ENCODE data around the gene RGS9BP.
"Not testable (repeated sequence)": the region's sequence is repeated elsewhere in the genome, so short reads cannot be mapped to it uniquely, and the experiment has no call there.

RGS9BP gene

DNA sequence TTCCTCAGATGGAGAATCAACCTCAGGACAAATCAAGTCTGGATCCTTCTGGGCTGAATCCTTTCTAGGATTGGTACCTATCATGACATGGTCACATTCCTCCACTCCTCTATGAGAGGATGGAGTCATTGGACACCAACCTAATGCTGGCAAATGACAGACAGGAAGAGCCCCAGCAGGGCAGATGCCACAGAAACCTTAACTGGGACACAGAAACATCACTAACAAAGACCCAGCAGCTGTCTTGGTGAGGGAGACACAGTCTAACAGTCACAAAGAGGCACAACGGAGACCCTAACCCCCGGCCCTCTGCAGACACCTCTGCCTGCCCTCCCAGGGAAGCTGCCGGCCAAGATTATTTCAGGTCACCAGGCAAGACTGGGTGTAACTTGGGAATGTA is 2.8 kb upstream of the RGS9BP start:
- no peak for DNase-seq (ENCODE audit: low read depth)

DNA sequence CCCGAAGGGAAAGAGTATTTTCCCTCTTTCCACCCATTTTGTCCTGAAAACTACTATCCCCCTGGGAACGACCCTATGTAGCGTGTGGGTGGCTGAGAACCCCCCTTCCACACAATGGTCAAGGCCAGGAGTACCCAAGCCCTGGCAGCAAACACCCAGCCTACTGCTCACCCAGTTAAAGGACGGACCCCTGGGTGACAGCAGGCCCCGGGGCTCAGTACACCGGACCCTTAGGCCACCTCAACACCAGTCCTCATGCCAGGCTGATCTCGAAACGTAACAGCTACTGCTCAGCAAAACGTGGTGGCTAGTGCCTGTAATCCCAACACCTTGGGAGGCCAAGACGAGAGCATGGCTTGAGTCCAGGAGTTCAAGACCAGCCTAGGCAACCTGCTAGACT is 2.1 kb upstream of the RGS9BP start:
- no peak for DNase-seq (ENCODE audit: low read depth)

GRCh38 chr19:32674153-32674930 is 1.3 kb upstream of the RGS9BP start:
- no peak for DNase-seq (ENCODE audit: low read depth)

- peak; percentile 82 for DNase-seq (ENCODE audit: low read depth)
These were observed 523 bp upstream of the RGS9BP start, which contains the start of gene ANKRD27 for GRCh38 chr19:32674931-32675719. Gene ANKRD27, minus strand, starts transcription at chr19:32675180. Its CDS starts 16,165 bp downstream, at chr19:32659015.

- DNase-seq (ENCODE audit: low read depth): no peak
These were observed 692 bp downstream of the RGS9BP start for GRCh38 chr19:32676186-32676894.

- no peak for DNase-seq (ENCODE audit: low read depth)
These were observed 1.3 kb downstream of the RGS9BP start for GRCh38 chr19:32676895-32677359.

DNA sequence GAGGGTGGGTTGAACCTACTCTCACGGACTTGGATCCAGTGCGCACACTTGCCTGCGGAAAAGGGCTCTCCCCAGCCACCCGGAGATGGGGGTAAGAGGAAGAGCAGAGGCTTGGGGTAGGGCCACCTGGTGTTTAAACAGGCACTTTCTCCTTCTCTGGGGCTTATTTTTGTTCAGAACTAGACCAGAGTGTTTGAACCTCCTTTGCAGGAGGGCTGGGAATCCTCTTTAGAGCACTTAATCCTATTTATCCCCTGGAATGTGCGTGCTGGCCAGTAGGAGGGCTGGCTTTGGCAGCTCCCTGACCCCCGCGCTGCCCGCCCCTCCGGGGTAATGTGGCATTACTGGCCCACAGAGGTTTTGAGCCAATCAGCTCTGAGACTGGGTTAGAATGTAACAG is 2.0 kb downstream of the RGS9BP start:
- DNase-seq (ENCODE audit: low read depth): no peak

DNA sequence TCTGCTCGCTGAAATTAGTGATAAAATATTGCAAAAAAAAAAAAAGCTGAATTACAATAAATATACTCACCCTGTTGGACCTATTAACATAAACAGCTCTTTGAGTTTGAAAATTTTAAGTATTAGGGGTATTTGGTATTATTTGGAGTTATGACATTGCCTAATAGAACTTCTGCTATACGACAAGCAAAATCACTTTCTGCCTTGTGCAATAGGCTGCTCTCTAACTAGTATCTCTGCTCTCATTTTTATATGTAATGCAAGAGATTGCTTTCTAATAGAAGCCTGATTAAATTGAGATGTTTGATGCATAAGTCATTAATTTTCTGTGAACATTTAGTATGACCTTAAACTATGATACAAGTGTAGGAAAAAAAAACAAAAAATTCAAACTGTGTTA is 5.3 kb downstream of the RGS9BP start:
- no peak for DNase-seq (ENCODE audit: low read depth)

DNA sequence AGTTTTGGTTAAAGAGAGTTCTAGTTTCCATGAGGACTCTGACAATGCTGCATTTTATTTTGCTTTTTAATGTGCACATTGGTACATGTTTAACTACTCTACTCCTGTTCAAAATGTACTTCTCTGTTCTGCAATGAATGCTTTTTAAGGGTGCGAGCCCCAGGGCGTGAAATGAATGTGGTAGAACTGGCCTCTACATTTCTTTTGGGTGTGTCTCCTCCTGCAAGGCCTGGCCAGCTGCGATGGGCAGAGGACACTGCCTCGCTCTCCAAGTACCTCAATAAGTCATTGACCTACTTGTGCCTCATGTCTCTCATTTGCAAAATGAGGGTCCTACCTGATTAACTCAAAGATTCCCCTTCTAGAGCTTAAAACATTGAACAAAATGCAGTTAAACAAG is 6.7 kb downstream of the RGS9BP start:
- DNase-seq (ENCODE audit: low read depth): no peak

- DNase-seq (ENCODE audit: low read depth): no peak
These were observed 11.3 kb downstream of the RGS9BP start for GRCh38 chr19:32686847-32687475.

DNA sequence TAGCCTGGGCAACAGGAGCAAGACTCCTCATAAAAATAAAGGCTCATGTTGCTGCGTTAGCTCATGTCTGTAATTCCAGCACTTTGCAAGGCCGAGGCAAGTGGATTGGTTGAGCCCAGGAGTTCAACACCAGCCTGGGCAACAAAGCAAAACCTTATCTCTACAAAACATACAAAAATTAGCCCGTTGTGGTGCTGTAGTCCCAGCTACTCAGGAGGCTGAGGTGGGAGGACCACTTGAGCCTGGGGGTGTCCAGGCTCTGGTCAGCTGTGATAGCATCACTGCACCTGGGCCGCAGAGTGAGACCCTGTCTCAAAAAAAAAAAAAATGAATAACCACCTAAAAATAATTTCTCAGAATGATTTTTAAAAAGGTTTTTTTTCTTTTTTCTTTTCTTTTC is 12.0 kb downstream of the RGS9BP start:
- DNase-seq (ENCODE audit: low read depth): no peak

DNA sequence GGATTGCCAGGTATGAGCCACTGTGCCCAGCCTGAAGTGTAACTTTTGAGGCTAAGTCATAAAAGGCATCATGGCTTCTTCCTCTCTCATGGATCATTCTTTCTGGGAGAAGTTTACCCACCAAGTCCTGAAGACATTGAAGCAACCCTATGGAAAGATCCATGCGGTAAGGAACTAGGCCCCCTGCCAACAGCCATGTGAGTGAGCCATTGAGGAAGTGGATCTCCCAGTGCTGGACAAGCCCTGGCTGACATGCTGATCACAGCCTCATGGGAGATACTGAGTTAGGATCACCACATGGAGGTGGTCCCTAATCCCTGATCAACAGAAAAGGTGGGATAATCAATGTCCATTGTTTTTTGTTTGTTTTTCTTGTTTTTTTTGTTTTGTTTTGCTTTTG is 12.7 kb downstream of the RGS9BP start:
- no peak for DNase-seq (ENCODE audit: low read depth)

- DNase-seq (ENCODE audit: low read depth): peak; percentile 60
These were observed 15.8 kb downstream of the RGS9BP start, which contains the start of gene NUDT19 for GRCh38 chr19:32691291-32691951. Gene NUDT19, plus strand, starts transcription at chr19:32691821. Its CDS starts 140 bp downstream, at chr19:32691961.

DNA sequence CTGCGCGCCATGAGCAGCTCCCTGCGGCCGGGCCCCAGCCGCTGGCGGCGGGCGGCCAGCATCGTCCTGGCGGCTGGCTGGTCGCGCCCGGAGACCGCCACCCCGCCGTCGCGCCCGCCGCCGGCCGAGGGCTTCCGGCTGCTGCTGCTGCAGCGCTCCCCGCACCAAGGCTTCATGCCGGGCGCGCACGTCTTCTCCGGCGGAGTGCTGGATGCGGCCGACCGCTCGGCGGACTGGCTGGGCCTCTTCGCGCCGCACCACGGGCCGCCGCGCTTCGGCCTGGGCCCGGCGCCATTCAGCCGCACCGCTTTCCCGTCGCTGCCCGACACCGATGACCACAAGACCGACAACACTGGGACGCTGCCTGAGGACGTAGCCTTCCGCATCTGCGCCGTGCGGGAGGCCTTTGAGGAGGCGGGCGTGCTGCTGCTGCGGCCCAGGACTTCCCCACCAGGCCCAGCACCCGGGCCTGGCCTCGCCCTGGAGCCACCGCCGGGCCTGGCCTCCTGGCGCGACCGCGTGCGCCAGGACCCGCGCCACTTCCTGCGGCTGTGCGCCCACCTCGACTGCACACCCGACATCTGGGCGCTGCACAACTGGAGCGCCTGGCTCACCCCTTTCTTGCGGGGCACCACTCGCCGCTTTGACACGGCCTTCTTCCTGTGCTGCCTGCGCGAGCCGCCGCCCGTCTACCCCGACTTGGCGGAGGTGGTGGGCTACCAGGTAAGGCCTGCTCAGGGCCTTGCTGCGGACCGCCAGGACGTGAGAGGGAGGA is 16.5 kb downstream of the RGS9BP start:
- DNase-seq (ENCODE audit: low read depth): peak; percentile 30

GRCh38 chr19:32692727-32693061 is 17.0 kb downstream of the RGS9BP start:
- DNase-seq (ENCODE audit: low read depth): no peak

GRCh38 chr19:32693151-32694108 is 17.8 kb downstream of the RGS9BP start:
- DNase-seq (ENCODE audit: low read depth): not testable (repeated sequence)

GRCh38 chr19:32694316-32694715 is 18.7 kb downstream of the RGS9BP start:
- not testable (repeated sequence) for DNase-seq (ENCODE audit: low read depth)

DNA sequence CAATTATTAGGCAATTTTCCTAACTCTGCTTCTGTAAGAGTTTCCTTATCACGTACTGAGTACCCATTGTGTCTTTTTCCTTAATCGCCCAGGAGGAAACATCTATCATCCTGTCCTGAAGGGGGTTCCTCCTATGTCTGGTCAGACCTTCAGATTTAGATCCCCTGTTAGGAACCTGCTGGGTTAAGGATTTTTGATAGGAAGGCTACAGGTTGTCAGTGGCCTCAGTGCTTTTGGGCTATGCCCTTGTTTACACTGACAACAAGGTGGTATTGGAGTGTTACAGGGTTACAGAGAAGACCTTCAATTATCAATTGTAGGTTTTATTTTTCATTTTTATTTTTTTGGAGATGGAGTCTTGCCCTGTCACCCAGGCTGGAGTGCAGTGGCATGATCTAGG is 19.2 kb downstream of the RGS9BP start:
- not testable (repeated sequence) for DNase-seq (ENCODE audit: low read depth)

GRCh38 chr19:32695506-32695905 is 19.9 kb downstream of the RGS9BP start:
- not testable (repeated sequence) for DNase-seq (ENCODE audit: low read depth)
